Activated CD4-positive, CD25-positive, alpha-beta regulatory T cell treated with anti-CD3 and anti-CD28 coated beads, Interleukin-2, amount 50 U/mL, for 16 hours (primary cell): Measurements from ENCODE around the gene TMCC2.
A peak's percentile ranks its signal among the peaks of the same experiment; 100 is the strongest.
"Not testable (repeated sequence)": the region's sequence is repeated elsewhere in the genome, so short reads cannot be mapped to it uniquely, and the experiment has no call there.

Experiments used
- DNase-seq: peaks from one replicate; pipeline ENCODE4 v3.0.0-alpha.2; 2020; ENCODE audit warnings: low read depth, low spot score

TMCC2 gene

GRCh38 chr1:205227584-205228013, at the start of gene TMCC2:
TSS of gene TMCC2 (plus strand) at chr1:205227946. CDS start at chr1:205228565, 619 bp downstream.
- peak; percentile 23 for DNase-seq

- DNase-seq = no peak
Measured at GRCh38 chr1:205179842-205180241, 47.9 kb upstream of the TMCC2 start.

- DNase-seq = not testable (repeated sequence)
Measured at GRCh38 chr1:205180331-205180730, 47.4 kb upstream of the TMCC2 start.

- DNase-seq = no peak
Measured at GRCh38 chr1:205182930-205183329, 44.8 kb upstream of the TMCC2 start.

- no peak for DNase-seq
Measured at GRCh38 chr1:205183676-205184335, 43.9 kb upstream of the TMCC2 start.

GRCh38 chr1:205186191-205186590, 41.6 kb upstream of the TMCC2 start:
- no peak for DNase-seq

- DNase-seq = no peak
Measured at GRCh38 chr1:205187420-205187819, 40.3 kb upstream of the TMCC2 start.

GRCh38 chr1:205188098-205188497, 39.6 kb upstream of the TMCC2 start:
- no peak for DNase-seq

GRCh38 chr1:205188596-205188995, 39.1 kb upstream of the TMCC2 start:
- DNase-seq = no peak

GRCh38 chr1:205189131-205189530, 38.6 kb upstream of the TMCC2 start:
- DNase-seq = no peak

GRCh38 chr1:205190845-205191577, 36.7 kb upstream of the TMCC2 start:
- DNase-seq = no peak

- DNase-seq = no peak
Measured at GRCh38 chr1:205191622-205192021, 36.1 kb upstream of the TMCC2 start.

GRCh38 chr1:205192287-205192686, 35.5 kb upstream of the TMCC2 start:
- DNase-seq = no peak

- DNase-seq = no peak
Measured at GRCh38 chr1:205199090-205199930, 28.4 kb upstream of the TMCC2 start.

- no peak for DNase-seq
Measured at GRCh38 chr1:205199931-205200299, 27.8 kb upstream of the TMCC2 start.

GRCh38 chr1:205204552-205204951, 23.2 kb upstream of the TMCC2 start:
- DNase-seq = no peak

GRCh38 chr1:205205055-205205454, 22.7 kb upstream of the TMCC2 start:
- no peak for DNase-seq

GRCh38 chr1:205208811-205209210, 18.9 kb upstream of the TMCC2 start:
- no peak for DNase-seq

GRCh38 chr1:205210756-205211168, 17.0 kb upstream of the TMCC2 start:
- DNase-seq = no peak

GRCh38 chr1:205211169-205211838, 16.4 kb upstream of the TMCC2 start, which contains the start of gene DSTYK:
TSS of gene DSTYK (minus strand) at chr1:205211702. CDS start at chr1:205211535, 167 bp downstream.
- peak; percentile 76 for DNase-seq

- DNase-seq = no peak
Measured at GRCh38 chr1:205211839-205212536, 15.8 kb upstream of the TMCC2 start.
